Osteocyte (in vitro differentiated cells): Measurements from ENCODE around the gene SUSD3. TPM values are rescaled to one million over a fixed set of nuclear protein-coding genes. Genes with fewer than 3 reads are reported as not detected.

Experiments
- DNase-seq: peaks from one replicate; pipeline ENCODE4 v3.0.0; 2021; ENCODE audit warnings: mixed read lengths; ENCODE audit not compliant: unreplicated experiment; ENCODE audit errors: extremely low spot score
- H3K27ac Mint-ChIP-seq: one replicate; pipeline ENCODE4 v1.8.0; 2021; ENCODE audit warnings: mild to moderate bottlenecking, mixed read lengths; ENCODE audit not compliant: unreplicated experiment
- H3K27me3 Mint-ChIP-seq: one replicate; pipeline ENCODE4 v1.8.0; 2021; ENCODE audit warnings: mixed read lengths; ENCODE audit not compliant: unreplicated experiment
- H3K36me3 Mint-ChIP-seq: one replicate; pipeline ENCODE4 v1.8.0; 2021; ENCODE audit warnings: mixed read lengths; ENCODE audit not compliant: unreplicated experiment
- H3K4me1 Mint-ChIP-seq: one replicate; pipeline ENCODE4 v1.8.0; 2021; ENCODE audit warnings: mixed read lengths; ENCODE audit not compliant: unreplicated experiment
- H3K4me3 Mint-ChIP-seq: one replicate; pipeline ENCODE4 v1.8.0; 2021; ENCODE audit warnings: mild to moderate bottlenecking, moderate library complexity, mixed read lengths; ENCODE audit not compliant: unreplicated experiment
- H3K9me3 Mint-ChIP-seq: one replicate; pipeline ENCODE4 v1.8.0; 2021; ENCODE audit warnings: mixed read lengths; ENCODE audit not compliant: unreplicated experiment
- total RNA-seq: library from RNA; stranded (reverse); gene quantifications from 2 replicates; pipeline ENCODE4 v1.2.1, GENCODE V29; 2021
- TF ChIP-seq, protein P1 (sequence below): fragments of 200-600 bp; sonication (generic); IDR thresholded peaks from 2 replicates; pipeline ENCODE4 v1.5.0; 2021; ENCODE audit warnings: antibody characterized with exemption, mild to moderate bottlenecking, moderate library complexity

Gene SUSD3
- total RNA-seq, 1 donor from 2014 or later, result not detected

DNA sequence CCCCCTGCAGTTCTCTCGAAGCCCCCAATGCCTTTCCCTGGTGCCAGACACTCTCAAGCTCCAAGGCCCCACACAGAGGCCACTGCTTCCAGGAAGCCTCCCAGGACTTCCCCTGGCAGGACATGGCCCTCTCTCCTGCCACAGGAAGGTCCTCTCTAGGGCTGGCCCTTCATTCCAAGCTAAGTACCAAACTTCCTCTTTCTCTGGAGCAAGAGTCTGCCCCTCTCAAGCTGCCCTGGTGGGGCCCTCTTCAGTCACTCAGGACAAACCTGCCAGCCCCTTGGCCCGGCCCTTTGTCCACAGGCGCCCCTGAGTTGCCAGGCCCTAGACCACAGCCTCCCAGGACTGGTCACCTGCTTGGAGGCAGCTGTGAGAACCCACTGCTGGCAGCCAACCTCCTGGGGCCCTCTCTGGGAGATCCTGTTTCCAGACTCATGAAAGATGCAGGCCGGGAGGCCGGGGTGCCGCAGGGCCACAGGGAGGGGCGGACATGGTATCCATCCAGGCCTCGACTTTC lies 69.0 kb downstream of the SUSD3 start:
- TF ChIP-seq, protein P1, sequence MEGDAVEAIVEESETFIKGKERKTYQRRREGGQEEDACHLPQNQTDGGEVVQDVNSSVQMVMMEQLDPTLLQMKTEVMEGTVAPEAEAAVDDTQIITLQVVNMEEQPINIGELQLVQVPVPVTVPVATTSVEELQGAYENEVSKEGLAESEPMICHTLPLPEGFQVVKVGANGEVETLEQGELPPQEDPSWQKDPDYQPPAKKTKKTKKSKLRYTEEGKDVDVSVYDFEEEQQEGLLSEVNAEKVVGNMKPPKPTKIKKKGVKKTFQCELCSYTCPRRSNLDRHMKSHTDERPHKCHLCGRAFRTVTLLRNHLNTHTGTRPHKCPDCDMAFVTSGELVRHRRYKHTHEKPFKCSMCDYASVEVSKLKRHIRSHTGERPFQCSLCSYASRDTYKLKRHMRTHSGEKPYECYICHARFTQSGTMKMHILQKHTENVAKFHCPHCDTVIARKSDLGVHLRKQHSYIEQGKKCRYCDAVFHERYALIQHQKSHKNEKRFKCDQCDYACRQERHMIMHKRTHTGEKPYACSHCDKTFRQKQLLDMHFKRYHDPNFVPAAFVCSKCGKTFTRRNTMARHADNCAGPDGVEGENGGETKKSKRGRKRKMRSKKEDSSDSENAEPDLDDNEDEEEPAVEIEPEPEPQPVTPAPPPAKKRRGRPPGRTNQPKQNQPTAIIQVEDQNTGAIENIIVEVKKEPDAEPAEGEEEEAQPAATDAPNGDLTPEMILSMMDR, result no peak
- DNase-seq, result no peak
- no peaks in the 10 kb centered on the region for H3K27me3 Mint-ChIP-seq
- H3K9me3 Mint-ChIP-seq, result no peaks in the 10 kb centered on the region
- H3K27ac Mint-ChIP-seq, result peak overlapping the region; percentile 82
- peaks cover 51% of the 10 kb centered on the region for H3K4me1 Mint-ChIP-seq
- H3K36me3 Mint-ChIP-seq, result peaks cover 5% of the 10 kb centered on the region
- H3K4me3 Mint-ChIP-seq, result no peak overlapping the region

DNA sequence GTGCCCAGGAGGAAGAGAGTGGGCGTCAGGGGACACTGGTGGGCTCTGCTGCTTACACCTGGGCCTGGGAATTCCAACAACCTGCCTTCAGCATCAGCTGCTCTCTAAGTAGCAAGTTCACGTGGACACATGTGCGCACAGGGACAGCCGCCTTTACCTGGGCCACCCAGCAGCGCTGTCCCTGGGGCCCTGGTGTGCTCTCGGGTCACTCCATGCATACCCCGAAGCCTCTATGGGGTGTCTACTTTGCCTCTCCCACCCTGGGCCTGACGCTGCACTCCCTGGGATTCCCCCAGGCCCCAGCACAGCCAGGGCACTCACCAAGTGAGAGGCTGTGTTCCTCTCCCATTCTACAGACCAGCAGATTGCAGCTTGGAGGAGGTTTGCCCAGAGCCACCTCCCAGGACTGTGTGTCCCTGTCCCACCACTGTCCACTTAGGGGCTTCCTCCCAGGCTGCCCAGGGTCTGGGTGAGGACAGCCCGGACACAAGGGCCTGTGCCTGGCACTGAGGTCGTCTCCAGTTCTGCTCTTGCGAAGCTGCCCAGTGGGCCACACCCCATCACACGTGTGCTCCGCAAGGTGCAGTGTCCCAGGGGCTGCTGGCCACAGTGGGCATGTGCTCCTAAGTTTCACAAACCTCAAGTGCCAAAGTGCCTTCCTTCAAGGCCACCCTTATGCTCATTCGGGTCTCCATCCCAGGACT lies 69.7 kb downstream of the SUSD3 start:
- H3K4me1 Mint-ChIP-seq, result peaks cover 59% of the 10 kb centered on the region

DNA sequence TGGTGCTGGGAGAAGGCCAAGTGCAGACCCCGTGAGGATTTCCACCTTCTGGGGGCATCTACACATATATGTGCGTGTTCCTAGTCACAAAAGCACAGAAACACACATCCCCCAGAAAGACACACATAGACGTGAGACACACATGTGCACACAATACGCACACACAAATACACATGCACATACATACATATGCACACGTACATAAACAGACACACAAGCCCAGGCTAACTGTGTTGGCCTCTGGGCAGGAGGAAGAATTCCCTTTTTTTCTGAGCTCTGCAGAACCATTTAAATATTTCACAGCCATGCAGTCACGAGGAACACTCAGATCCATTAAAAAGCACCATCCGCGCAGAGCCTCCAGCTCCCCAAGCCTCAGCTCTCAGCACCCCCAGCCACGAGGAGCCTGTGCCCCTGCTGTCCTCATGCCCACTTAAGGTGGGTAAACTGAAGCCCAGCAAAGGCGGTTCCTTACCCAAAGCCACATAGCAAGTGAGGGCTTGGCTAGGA lies 70.3 kb downstream of the SUSD3 start:
- Mint-ChIP-seq H3K27ac (no peak overlapping the region), H3K4me1 (peaks cover 63% of the 10 kb centered on the region), H3K36me3 (peaks cover 4% of the 10 kb centered on the region), H3K27me3 (no peaks in the 10 kb centered on the region), H3K9me3 (no peaks in the 10 kb centered on the region), H3K4me3 (no peak overlapping the region)
- TF ChIP-seq, protein P1, result no peak
- DNase-seq, result no peak

More for the DNA sequence above, 69.7 kb downstream of the SUSD3 start:
- peak overlapping the region; percentile 82 for H3K27ac Mint-ChIP-seq
- TF ChIP-seq, protein P1, result no peak
- no peaks in the 10 kb centered on the region for H3K27me3 Mint-ChIP-seq
- DNase-seq, result no peak
- H3K36me3 Mint-ChIP-seq, result peaks cover 5% of the 10 kb centered on the region
- no peak overlapping the region for H3K4me3 Mint-ChIP-seq
- H3K9me3 Mint-ChIP-seq, result no peaks in the 10 kb centered on the region

DNA sequence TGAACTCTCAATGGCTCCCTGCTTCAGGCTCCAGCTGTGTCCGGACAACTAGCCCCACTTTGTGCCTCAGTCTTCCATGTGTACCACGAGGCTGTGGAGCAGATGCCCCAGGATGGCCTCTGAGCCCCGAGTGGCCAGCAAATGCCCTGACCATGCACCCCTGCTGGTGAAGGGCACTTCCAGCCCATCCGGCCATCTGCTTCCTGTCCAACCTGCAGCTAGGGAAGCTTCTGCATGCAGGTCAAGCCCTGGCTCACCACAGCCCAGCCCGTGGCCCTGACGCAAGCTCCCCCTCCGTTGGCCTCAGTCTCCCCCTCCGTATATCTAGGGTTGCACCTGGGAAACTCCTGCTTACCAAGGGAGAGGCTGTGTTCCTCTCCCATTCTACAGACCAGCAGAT lies 70.8 kb downstream of the SUSD3 start:
- H3K4me1 Mint-ChIP-seq, result peaks cover 63% of the 10 kb centered on the region
- no peaks in the 10 kb centered on the region for H3K9me3 Mint-ChIP-seq
- no peak overlapping the region for H3K27ac Mint-ChIP-seq
- DNase-seq, result no peak
- TF ChIP-seq, protein P1, result no peak
- H3K36me3 Mint-ChIP-seq, result peaks cover 2% of the 10 kb centered on the region
- no peaks in the 10 kb centered on the region for H3K27me3 Mint-ChIP-seq
- H3K4me3 Mint-ChIP-seq, result no peak overlapping the region

DNA sequence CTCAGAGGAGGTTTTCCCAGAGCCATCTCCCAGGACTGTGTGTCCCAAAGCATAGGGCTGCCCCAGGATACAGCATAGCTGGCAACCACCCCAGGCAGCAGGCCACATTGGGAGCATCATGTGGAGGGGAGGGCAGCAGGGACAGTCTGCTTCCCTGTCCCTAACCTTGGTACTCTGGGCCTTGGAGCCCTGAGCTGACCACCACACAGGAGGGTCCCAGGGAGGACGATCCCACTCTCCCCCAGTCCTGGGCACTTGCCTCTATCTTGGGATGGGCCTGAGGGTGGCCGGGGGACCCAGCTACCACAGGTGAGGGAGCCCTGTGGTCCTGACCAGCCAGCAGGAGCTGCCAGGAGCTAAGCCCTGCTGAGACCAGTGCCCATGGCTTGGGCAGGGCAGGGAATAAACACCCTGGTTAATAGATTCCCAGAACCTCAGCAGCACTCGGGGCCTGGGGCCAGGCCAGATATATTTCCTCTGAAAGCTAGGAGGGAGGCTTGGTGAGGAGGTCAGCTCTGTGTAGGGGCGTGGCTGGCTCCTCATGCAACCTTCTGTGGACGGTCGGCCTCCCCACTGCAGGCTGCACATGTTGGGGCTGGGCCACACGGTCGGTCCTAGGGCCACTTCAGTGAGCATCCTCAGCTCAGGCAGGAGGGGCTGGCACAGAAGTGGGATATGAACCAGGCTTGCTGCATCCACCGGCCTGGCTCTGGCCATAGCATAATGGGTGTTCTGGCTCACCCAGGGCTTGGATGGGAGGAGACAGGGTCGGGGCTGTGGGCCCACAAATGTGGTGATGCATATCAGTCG lies 71.4 kb downstream of the SUSD3 start:
- Mint-ChIP-seq H3K36me3 (no peaks in the 10 kb centered on the region), H3K27ac (no peak overlapping the region), H3K27me3 (no peaks in the 10 kb centered on the region), H3K4me1 (peaks cover 68% of the 10 kb centered on the region), H3K4me3 (no peak overlapping the region), H3K9me3 (no peaks in the 10 kb centered on the region)
- no peak for DNase-seq
- TF ChIP-seq, protein P1, result no peak
